GM21529 (cell line): ENCODE data around the gene BEGAIN.
A peak's percentile ranks its signal among the peaks of the same experiment; 100 is the strongest.

Experiments
- ATAC-seq: cut with Tn5 transposase; IDR thresholded peaks from one replicate; pipeline ENCODE4 v1.9.1; 2021; ENCODE audit not compliant: unreplicated experiment

Gene BEGAIN

GRCh38 chr14:100554696-100555320 is 32.4 kb downstream of the BEGAIN start:
- no peak for ATAC-seq

- no peak for ATAC-seq
Observed at GRCh38 chr14:100554082-100554677, 33.0 kb downstream of the BEGAIN start.

GRCh38 chr14:100553471-100553870 is 33.7 kb downstream of the BEGAIN start:
- no peak for ATAC-seq

- ATAC-seq, result no peak
Observed at GRCh38 chr14:100552524-100553125, 34.6 kb downstream of the BEGAIN start.

- no peak for ATAC-seq
Observed at GRCh38 chr14:100551056-100551455, 36.2 kb downstream of the BEGAIN start.

GRCh38 chr14:100549834-100550625 is 37.2 kb downstream of the BEGAIN start:
- ATAC-seq, result no peak

- no peak for ATAC-seq
Observed at GRCh38 chr14:100548939-100549338, 38.3 kb downstream of the BEGAIN start.

GRCh38 chr14:100548295-100548655 is 38.9 kb downstream of the BEGAIN start:
- ATAC-seq, result no peak

GRCh38 chr14:100547633-100548294 is 39.5 kb downstream of the BEGAIN start:
- no peak for ATAC-seq

GRCh38 chr14:100546051-100546443 is 41.2 kb downstream of the BEGAIN start:
- ATAC-seq, result peak; percentile 50

- no peak for ATAC-seq
Observed at GRCh38 chr14:100545359-100545758, 41.9 kb downstream of the BEGAIN start.

- ATAC-seq, result no peak
Observed at GRCh38 chr14:100544506-100545141, 42.6 kb downstream of the BEGAIN start.

GRCh38 chr14:100543471-100544455 is 43.5 kb downstream of the BEGAIN start:
- ATAC-seq, result no peak

GRCh38 chr14:100542619-100543205 is 44.5 kb downstream of the BEGAIN start:
- ATAC-seq, result no peak

- no peak for ATAC-seq
Observed at GRCh38 chr14:100541621-100542560, 45.3 kb downstream of the BEGAIN start.

- ATAC-seq, result no peak
Observed at GRCh38 chr14:100540926-100541620, 46.1 kb downstream of the BEGAIN start.

- ATAC-seq, result no peak
Observed at GRCh38 chr14:100540141-100540925, 46.9 kb downstream of the BEGAIN start.
